GM18909 (cell line): ENCODE results near the gene DUSP5.

ENCODE experiments used
- ATAC-seq: cut with Tn5 transposase; IDR thresholded peaks from one replicate; pipeline ENCODE4 v1.9.1; 2021; ENCODE audit warnings: mild to moderate bottlenecking; ENCODE audit not compliant: unreplicated experiment, poor library complexity

The DUSP5 gene

DNA sequence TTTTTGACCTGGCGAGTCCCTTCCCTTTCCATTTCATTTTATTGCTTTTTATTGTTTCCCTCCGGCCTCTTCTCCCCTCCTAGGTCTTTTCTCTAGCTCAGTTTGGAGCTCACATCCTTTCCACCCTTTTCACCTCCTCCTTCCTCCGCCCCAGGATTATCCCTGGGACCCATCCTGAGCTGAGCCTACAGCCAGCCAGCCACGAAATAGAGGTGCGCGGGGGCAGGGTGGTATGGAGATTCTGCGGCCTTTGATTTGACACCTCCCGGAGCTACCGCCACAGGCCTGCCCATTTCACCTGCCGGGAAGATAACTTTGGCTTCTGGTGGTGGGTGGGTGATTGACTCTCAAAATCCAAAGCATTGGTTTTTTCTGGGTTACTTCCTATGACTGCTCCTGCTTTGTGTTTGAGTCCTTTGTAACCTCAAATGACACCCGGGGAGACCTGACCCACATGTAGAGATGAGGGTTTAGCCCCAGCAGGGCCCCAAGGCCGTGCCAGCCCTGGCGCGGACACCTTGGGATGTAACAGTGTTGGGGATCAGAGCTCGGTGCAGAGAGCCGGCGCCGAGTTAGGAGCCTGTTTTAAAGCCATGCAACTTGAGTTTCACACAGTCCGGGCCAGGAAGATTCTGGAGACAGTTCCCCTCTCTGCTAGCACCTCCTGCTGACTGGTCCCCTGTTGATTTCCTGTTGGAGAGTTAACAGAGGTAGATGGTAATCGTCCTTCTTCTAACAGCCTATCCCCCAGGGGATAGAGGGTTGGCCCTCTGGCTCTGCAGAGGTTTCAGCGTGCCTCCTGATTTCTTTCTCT lies 1.5 kb downstream of the DUSP5 start:
- peak; percentile 28 for ATAC-seq

DNA sequence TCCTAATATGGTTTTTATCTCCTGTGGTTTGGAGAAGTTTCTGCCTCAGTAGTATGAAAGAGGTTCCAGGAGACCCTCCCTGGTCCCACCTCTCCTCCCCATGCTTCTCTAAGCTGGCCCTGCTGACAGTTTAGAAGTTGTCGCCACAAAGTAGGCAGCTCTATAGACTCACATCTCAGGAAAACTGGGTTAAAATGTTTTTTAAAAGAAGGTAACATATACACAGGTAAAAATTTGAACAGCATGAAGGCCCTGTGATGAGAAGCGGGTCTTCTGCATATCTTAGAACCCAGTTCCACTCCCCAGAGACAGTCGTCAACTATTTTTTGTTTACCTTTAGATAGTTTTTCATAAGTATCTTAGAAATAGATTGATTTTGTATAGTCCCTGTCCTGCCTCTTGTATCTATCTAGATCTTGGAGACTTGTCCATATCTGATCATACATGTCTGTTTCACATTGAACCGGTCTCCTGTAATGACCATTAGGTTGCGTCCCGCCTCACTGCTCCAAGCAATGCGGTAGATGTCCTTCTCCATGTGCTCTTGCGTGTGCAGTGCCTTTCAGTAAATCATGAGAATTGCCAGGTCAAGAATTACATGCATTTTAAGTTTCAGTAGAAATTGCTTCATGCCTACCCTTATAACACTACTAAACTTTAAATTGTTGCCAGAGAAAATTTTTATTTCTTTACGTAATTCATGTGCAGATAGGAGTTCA lies 2.2 kb downstream of the DUSP5 start:
- no peak for ATAC-seq

DNA sequence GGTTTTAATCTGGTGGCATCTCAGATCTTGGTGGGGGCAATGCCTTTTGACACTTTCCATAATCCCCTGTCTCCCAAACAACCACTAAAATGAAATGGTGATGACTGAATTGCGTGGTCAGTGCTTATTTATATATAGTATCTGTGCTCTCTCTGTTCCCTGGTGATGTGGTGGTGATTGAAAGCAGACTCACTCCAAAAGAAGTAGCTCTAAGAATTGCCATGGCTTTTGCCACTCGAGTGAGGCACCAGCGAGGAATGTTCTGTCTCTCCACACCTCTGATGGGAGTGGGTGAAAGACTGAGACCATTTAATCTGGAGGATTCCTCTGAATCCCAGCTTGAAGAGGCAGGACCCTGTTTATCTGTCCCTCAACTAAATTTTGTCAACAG lies 2.8 kb downstream of the DUSP5 start:
- no peak for ATAC-seq

DNA sequence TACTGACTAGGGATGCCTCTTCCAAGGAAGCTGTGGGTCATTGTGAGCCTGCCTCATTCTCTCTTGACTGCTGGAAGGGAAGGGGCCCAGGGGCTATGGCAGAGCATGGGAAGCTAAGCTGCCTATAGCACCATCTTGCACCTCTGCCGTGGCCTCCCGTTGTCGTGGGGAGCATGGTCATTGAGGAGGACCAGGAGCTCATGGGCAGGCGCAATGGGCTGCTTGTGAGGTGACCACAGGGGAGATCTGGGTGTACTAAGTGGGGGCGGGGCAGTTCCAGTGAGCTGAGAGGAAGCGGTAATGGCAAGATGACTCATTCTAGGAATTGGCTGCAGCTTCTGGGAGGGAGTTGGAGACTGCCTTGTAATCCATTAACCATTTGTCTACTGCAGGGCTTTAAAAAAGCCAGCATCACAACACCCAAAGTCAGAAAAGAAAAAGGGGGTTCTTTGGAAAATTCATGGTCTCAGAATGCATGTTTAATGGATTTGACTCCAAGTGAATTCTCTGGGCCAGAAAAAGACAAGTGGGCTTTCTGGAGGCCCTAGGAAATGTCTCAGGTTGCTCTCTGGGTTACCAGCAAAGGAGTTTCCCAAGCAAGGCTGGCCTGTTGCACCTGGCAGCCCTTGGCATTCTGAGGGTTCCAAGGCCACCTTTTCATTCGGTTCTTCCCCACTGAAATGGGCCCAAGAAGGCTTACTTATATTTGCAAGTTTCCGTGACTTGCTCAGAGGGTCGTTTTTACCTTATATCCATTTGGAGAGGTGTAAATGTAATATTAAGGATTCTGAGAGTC lies 3.6 kb downstream of the DUSP5 start:
- ATAC-seq = peak; percentile 23

DNA sequence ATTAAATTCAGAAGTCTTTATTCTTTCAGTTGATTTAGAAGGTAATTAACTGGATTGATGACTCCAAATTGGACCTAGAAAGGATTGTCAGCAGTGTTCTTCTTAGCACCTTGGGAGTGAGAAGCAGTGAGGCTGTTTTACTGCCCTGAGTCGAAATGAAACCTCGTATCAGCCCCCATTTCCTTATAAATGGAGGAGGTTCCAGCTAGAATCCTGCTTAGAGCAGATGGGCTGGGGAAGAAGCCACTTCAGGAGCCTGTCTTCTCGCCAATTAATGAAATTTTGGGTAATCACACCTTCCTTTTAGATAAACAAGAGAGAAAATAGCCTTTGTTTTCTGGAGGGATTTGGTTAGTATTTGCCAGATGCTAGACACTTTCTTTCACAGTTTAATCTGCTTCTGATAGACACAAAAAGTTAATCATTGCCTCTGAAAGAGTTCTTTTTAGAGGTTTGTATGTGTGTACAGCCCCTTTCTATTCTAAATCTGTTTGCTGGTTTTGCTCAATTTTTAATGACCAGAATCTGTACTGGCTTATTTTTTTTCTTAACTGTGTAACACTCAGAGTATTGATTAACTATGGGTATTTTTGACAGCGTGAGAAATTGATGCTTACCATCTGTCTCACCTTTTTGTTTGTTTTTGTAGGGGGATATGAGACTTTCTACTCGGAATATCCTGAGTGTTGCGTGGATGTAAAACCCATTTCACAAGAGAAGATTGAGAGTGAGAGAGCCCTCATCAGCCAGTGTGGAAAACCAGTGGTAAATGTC lies 4.6 kb downstream of the DUSP5 start:
- ATAC-seq = peak; percentile 18

DNA sequence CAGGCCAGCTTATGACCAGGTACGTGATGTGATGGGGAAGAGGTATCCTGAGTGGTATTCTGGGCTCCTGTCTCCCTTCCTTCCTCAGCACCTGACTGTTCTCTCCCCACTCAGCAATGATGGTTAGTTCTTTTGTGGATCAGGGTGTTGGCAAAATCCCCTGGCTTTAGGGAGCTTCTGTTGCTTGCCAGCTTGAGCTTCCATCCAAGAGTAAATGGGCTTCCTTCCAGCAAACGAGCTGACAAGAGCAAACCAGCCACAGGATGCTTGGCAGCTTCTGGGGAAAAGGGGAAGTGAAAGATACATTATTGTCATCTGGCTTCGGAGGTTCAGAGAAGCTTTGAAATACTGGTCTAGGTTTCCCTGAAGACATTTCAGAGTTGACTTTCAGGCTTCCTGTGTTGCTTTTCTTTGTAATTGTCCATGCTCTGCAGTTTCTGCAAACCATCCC lies 5.2 kb downstream of the DUSP5 start:
- ATAC-seq = peak; percentile 43

DNA sequence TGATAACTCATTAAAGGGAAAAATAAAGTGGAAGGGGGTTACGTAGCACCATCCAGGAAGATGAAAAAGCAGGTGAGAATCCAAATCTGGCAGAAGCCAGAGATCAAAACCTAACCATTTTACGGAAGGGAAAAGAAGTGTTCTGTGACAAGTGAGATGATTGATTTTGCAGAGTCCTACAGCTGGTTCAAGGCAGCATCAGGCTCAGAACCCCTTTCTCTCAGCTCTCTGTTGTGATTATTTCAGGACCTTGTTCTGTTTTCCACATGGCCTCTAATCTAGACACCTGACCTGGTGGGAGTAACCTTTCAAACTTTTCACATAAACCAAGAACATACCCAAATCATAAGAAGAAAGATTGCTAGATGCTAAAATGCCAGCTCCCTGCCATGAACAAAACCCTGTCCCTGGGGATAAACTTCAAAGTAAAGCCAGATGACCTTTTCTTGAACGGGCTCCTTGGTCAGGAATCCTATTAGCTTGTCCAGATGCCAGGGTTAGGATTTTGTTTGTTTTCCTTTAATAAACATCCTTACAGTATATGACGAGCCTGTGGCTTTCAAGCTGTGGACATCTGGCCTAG lies 5.9 kb downstream of the DUSP5 start:
- ATAC-seq = no peak

DNA sequence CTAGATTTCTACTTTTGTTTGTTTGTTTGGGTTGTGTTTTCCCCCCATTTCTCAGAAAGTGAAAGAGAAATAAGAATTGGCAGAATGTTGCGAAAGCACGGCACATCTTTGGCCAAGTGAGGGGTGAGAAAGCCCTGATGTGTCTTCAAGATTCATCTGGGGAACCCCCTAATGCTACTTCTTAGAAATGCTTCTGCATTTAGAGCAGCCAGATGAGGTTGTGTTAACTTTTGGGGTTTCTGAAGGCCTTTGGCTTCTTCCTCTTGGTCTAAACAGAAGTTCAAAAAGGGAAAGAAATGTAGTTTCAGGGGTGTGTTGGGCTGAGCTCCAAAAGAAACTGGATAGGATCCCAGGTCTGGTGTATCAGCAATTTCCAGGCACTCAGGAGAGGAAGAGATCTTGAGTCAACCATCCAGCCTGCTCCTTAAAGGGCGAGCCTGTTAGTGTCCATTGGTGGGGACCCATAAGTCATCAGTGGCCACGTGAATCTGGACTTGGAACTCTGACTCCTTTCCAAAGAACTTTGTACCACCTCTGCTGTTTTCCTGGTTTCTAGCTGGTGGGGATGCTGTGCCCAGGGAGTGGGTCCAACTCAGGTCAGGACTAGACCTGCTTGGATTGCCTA lies 6.5 kb downstream of the DUSP5 start:
- ATAC-seq = peak; percentile 65

DNA sequence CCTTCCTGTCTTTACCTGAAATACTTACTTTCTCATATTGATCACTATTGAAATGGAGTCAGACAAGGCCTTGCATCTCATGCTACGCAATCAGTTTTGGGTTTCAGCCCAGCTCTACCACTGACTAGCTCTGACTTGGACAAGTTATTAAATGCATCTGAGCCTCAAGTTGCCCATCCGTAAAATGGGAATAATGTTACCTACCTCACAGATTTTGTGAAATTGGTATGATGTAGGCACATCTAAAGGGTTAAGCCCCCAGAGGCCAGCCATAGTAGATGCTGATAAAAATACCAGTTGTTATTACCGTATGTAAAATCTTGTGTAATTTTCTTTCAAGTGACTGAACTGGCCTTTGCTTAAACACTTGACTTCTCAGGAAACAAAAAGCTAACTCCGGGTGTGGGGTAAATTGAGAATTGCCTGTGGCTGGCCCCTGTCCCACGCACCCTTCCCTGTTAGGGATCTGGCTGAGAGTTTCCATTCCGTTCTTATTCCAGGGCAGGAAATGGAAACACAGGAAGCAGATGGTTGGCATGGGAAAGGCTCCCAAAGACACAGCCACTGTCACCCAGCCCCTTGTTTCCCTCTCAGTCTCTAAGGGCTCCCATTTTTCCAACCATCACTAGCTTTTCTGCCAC lies 7.5 kb downstream of the DUSP5 start:
- ATAC-seq = no peak

DNA sequence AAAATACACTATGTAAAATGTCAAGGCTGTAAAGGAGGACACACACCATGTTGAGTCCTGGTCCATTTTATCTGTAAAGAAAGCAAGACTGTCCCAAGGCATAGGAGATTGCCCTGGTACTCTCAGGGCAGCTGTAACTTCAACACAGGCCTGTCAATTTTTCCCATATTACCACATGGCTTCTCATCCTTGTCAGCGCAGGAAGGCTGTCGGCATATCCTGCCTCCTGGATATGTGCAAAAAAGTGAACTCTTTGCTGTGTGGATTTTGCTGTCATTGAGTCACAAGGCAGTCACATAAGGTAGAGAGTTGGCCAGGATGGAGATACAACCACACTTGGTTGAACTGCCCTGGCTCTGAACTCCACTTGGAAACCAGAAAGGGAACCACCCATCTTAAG lies 8.7 kb downstream of the DUSP5 start:
- ATAC-seq = no peak

DNA sequence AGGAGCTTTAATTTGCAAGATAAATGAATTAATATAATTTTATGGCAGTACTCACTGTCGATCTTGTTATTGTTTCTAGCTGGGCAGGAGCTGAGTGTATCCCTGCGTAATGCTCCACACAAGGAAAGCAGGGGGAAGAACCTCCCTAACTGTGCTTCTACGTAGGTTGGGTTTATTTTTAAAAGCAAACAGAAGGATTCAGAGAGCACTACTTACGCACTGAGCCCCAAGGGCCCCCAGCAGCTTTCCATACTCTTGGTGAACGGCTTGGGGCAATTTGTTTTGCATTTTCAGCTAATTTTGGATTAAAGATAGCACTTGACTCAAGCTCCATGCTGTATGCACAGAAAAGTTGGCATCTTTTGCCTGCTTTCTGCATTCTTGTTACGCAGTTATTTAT lies 9.6 kb downstream of the DUSP5 start:
- ATAC-seq = no peak

DNA sequence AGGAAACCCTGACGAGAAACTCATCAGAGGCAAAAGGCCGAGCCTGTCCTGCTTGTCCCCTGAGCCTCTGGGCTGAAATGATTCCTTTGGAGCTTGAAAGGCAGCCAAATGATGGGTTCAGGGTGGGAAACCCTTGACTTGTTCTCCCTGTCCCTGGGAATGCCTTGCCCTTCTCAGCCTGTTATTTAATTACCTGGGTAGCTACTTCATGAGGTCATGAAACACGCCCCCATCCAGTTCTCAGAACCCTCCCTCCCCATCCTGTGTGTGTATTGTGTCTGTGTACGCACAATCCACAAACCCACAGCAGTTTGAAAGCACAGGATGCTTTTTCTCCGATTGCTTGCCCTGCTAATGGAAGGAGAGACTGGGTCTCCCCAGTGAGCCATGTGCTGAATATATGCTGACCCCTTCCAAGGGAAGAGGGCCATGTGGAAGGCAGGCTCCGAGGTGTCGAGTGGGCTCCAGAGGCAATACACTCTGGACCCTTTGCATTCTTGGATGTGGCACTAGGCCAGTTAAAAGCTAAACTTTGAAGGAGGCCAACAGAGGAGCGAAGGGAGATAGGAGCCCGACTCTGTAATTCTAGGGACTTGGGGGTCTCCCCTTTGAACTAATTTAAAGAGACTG lies 10.6 kb downstream of the DUSP5 start:
- no peak for ATAC-seq

DNA sequence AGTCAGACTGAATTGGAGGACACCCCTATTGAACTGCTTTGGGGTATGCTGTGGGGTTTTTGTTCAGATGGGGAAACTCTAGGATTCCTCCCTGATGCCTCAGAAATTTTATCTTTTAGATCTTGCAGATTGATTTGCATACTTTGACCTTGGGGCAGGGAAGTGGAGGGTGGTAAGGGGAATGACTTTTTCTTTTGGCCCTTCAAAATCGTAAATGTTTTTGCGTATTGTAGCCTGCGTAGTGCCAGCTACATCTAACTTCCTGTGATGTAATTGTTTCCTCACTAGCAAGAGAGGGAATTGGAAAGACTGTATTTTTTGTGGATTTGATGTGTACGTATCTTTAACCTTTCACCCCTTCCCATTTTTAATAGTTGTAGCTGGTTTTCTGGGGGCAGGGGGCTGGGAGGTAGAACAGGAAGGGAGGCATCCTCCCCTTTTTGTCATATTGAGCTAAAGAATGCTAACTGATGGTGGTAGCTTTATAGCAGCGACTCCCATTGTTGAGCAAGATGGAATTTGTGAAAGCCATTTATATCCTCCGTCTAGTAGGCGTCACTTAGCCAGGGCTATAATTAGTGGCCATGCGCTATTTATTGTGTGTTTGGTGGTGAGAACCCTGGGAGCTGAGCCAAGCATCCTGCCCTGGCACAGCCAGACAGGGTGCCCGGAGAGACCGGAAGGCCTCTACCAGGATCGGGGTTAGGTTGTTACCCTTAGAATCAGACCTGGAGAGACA lies 11.3 kb downstream of the DUSP5 start:
- ATAC-seq = no peak

DNA sequence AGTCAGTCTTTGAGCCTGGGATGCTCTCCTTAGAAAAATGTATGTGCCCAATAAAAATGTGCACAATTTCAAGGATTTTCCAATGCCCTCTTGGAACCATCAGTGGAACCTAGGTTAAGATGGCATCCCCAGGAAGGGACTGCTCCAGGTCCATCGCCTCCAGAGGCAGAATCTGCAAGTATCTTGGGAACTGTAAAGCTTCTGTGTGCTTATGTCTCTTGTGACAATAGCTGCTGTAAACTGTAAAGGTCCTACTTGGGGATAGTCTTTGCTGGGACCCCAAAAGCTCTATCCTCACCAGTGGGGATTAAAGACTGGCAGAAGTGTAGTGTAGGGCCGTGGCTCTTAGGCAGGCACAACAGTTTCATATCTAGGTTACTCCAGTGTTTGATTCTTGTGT lies 11.9 kb downstream of the DUSP5 start:
- ATAC-seq = no peak

DNA sequence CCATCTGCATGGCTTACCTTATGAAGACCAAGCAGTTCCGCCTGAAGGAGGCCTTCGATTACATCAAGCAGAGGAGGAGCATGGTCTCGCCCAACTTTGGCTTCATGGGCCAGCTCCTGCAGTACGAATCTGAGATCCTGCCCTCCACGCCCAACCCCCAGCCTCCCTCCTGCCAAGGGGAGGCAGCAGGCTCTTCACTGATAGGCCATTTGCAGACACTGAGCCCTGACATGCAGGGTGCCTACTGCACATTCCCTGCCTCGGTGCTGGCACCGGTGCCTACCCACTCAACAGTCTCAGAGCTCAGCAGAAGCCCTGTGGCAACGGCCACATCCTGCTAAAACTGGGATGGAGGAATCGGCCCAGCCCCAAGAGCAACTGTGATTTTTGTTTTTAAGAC lies 12.4 kb downstream of the DUSP5 start:
- no peak for ATAC-seq

DNA sequence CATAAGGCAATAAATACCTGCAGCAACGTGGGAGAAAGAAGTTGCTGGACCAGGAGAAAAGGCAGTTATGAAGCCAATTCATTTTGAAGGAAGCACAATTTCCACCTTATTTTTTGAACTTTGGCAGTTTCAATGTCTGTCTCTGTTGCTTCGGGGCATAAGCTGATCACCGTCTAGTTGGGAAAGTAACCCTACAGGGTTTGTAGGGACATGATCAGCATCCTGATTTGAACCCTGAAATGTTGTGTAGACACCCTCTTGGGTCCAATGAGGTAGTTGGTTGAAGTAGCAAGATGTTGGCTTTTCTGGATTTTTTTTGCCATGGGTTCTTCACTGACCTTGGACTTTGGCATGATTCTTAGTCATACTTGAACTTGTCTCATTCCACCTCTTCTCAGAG lies 13.0 kb downstream of the DUSP5 start:
- no peak for ATAC-seq

DNA sequence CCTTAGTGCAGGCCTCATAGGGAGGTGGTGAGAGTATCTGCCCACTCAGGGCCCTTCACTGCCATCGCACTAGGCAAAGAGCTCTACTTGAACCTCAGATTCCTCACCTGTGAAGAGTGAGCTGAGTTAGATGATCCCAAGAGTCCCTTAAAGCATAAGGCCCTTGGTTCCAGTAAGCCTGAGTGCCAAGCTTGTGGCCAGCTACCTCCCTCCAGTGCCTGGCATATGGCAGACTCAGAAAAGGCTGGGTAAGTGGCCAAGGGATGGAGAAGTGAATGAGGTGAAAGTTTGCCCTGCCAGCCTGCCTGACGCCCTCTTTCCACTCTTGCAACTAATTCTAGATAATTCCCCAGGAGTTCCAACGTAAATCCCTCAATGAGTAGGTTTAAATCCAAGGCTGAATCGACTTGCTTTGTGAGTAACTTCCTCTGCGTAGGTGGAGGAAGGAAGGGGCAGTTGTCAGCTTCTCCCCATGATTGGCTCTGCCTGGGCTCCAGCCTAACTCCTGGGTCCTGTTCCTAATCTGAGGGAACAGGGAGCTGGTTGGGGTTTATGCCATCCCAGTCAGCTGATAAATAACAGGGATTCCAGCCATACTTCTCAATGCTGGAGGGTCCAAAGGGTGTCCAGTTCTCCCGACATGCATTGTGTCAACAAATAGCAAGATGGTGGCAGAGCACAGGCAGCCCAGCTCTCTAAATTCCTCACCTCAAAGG lies 14.2 kb downstream of the DUSP5 start:
- no peak for ATAC-seq
